K562 (cell line): ENCODE measurements around the gene MAP3K2. TPM values are rescaled to one million over a fixed set of nuclear protein-coding genes. Genes with fewer than 3 reads are reported as not detected.

Source experiments
- ARNT ChIP-seq, 2 experiments: fragments of 450-650 bp; IDR thresholded peaks; 2 replicates each; pipeline ENCODE4 v1.6.1; 2016; ENCODE audit warnings: mild to moderate bottlenecking in 1 of 2
- CBX1 ChIP-seq: sonication (generic); IDR thresholded peaks from 2 replicates; pipeline ENCODE4 v1.6.1; 2016; ENCODE audit warnings: antibody characterized with exemption, low read depth, mild to moderate bottlenecking
- CCNT2 ChIP-seq: IDR thresholded peaks from 2 replicates; pipeline ENCODE4 v1.6.1; 2011; ENCODE audit warnings: borderline replicate concordance, low read depth, mild to moderate bottlenecking, moderate library complexity, mixed read lengths, low read length; ENCODE audit not compliant: insufficient read length; ENCODE audit errors: extremely low read depth
- GABPB2 ChIP-seq: fragments of 250-450 bp; sonication (Bioruptor Pico); conservative IDR thresholded peaks from 2 replicates; pipeline ENCODE4 v1.5.1; 2021; ENCODE audit warnings: mild to moderate bottlenecking
- MEF2D ChIP-seq: conservative IDR thresholded peaks from 2 replicates; pipeline ENCODE4 v1.6.1; 2016; ENCODE audit warnings: low read depth, missing genetic modification characterization, missing compliant biosample characterization
- PHF21A ChIP-seq: fragments of 450-650 bp; IDR thresholded peaks from 2 replicates; pipeline ENCODE4 v1.6.1; 2017; ENCODE audit warnings: low read depth, borderline replicate concordance
- PML ChIP-seq: IDR thresholded peaks from 2 replicates; pipeline ENCODE4 v1.6.1; 2012; ENCODE audit warnings: low read length, inconsistent platforms
- SAP30 ChIP-seq: fragments of 200-600 bp; sonication (generic); IDR thresholded peaks from 2 replicates; pipeline ENCODE4 v1.6.1; 2012; ENCODE audit warnings: borderline replicate concordance, low read depth, mild to moderate bottlenecking, moderate library complexity, low read length, control low read depth, inconsistent platforms; ENCODE audit not compliant: insufficient read depth, poor library complexity, severe bottlenecking
- SOX6 ChIP-seq: fragments of 450-650 bp; IDR thresholded peaks from 2 replicates; pipeline ENCODE4 v1.6.1; 2014; ENCODE audit warnings: mild to moderate bottlenecking
- SRF ChIP-seq, 2 experiments: fragments of 250-450, 450-650 bp in 1 of 2; sonication (Bioruptor Pico) in 1 of 2; sonication (generic) in 1 of 2; formaldehyde crosslinking; IDR thresholded peaks; 2 replicates each; pipeline versions ENCODE4 v1.5.0 to v1.5.1; 2020 to 2022; ENCODE audit warnings: mild to moderate bottlenecking in 1 of 2, missing genetic modification reagents in 1 of 2
- THRA ChIP-seq: fragments of 450-650 bp; IDR thresholded peaks from 2 replicates; pipeline ENCODE4 v1.6.1; 2017; ENCODE audit warnings: mild to moderate bottlenecking, moderate library complexity
- XRCC3 ChIP-seq: fragments of 450-650 bp; IDR thresholded peaks from 2 replicates; pipeline ENCODE4 v1.6.1; 2017; ENCODE audit warnings: mild to moderate bottlenecking, moderate library complexity
- ZBED1 ChIP-seq: IDR thresholded peaks from 2 replicates; pipeline ENCODE4 v1.6.1; 2014
- ZBTB17 ChIP-seq: fragments of 450-650 bp; formaldehyde crosslinking; IDR thresholded peaks from 2 replicates; pipeline ENCODE4 v1.4.0; 2020; ENCODE audit warnings: mild to moderate bottlenecking
- ZKSCAN8 ChIP-seq: fragments of 200-800 bp; sonication (Bioruptor generic); IDR thresholded peaks from 2 replicates; pipeline ENCODE4 v1.6.1; 2016; ENCODE audit warnings: missing genetic modification characterization, missing compliant biosample characterization
- ZNF239 ChIP-seq: fragments of 250-450 bp; sonication (Bioruptor Pico); IDR thresholded peaks from 2 replicates; pipeline ENCODE4 v1.4.0; 2020; ENCODE audit warnings: mild to moderate bottlenecking
- ZNF408 ChIP-seq: fragments of 250-450 bp; sonication (Bioruptor Pico); IDR thresholded peaks from 2 replicates; pipeline ENCODE4 v1.4.0; 2020; ENCODE audit warnings: low read depth, mild to moderate bottlenecking, moderate library complexity
- ZNF551 ChIP-seq: fragments of 250-450 bp; sonication (Bioruptor Pico); IDR thresholded peaks from 2 replicates; pipeline ENCODE4 v1.5.0; 2021; ENCODE audit warnings: mild to moderate bottlenecking, moderate library complexity
- ZNF695 ChIP-seq: fragments of 450-650 bp; formaldehyde crosslinking; IDR thresholded peaks from 2 replicates; pipeline ENCODE4 v1.4.0; 2020; ENCODE audit warnings: mild to moderate bottlenecking, moderate library complexity
- polyA plus RNA-seq, 8 experiments: library from polyadenylated mRNA; depleted of rRNA in 4 of 8; stranded (reverse) in 5 of 8; unstranded in 3 of 8; fragments of >200 nt; fragmentation: Nextera tagmentation in 2 of 8; fragmentation: Illumina TruSeq in 1 of 8; extraction: Ambion mirVana in 2 of 8; extraction: Trizol in 1 of 8; gene quantifications; 2 replicates each; pipeline versions ENCODE4 v1.2.1 to v1.2.3, GENCODE V29; 2011 to 2014; ENCODE audit warnings: inconsistent platforms in 1 of 8, missing spikeins in 1 of 8
- total RNA-seq, 7 experiments: library from RNA; depleted of rRNA in 6 of 7; stranded (reverse); fragments of >200 nt in 6 of 7; fragmentation: Illumina TruSeq in 2 of 7; extraction: Trizol in 2 of 7; gene quantifications; 2 replicates each; pipeline versions ENCODE4 v1.2.1 to v1.2.3, GENCODE V29; 2011 to 2021; ENCODE audit warnings: low replicate concordance in 1 of 7
- TF ChIP-seq, protein P1 (sequence below), 2 experiments: IDR thresholded peaks in 1 of 2; conservative IDR thresholded peaks in 1 of 2; 2 replicates each; pipeline ENCODE4 v1.6.1; 2016; ENCODE audit warnings: low read depth in 2 of 2, mild to moderate bottlenecking in 1 of 2, missing compliant biosample characterization in 1 of 2, missing genetic modification characterization in 1 of 2, moderate library complexity in 1 of 2
- TF ChIP-seq, protein P2 (sequence below): IDR thresholded peaks from 2 replicates; pipeline ENCODE4 v1.6.1; 2012; ENCODE audit warnings: low read depth, low read length, improper control_type of control experiment, borderline replicate concordance
- TF ChIP-seq, protein P3 (sequence below): fragments of 250-450 bp; sonication (Bioruptor Pico); IDR thresholded peaks from 2 replicates; pipeline ENCODE4 v1.6.1; 2021; ENCODE audit warnings: mild to moderate bottlenecking

The MAP3K2 gene
- total and polyA plus RNA-seq, 9 of the 15 experiments (the other 6 are each of a cell fraction or from before 2014, with no cell fraction given), result 1.2 to 14.2 (median 5.7) TPM

DNA sequence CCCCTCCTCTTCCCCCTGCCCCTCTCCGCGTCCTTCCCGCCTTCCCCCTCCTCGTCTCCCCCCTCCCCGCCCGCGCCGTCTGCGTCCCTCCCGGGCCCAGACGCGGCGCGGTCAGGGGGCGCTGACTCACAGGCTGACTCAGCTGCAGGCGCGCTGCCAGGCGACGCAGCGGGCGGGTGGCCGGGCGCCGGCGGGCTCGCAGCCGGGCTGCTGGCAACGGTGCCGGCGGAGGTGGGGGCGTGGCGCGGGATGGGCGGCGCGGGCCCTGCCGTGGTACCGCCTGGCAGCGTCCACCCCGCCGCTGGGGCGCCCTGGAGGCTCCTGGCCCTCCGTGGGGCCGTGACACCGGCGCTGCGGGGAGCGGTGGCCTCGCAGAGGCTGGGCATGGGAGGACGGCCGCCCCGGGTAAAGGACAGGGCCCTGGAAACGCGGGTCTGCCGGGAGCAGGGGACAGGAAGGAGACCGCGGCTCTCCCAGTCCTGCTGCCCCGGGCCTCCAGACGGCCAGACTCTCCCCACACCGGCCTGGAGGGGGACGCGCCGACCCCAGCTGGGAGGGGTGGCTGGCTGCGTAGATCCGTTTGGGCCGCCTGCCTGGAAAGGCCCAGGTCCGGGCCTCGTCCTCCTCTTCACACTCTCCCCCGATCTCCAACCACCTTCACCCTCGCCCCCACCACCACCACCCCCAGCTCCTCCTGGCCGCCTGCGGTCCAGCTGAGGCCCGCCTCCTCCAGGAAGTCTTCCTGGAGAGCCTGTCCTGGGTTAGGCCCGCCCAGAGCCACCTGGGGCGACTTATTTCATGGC lies 20.4 kb upstream of the MAP3K2 start (continued):
- TF ChIP-seq THRA, result no peak
- no peak for TF ChIP-seq SRF (CRISPR knock-in tag; IDR thresholded peaks at IDR 0.05)
- no peak for TF ChIP-seq PML
- TF ChIP-seq ZKSCAN8, result no peak
- TF ChIP-seq ARNT (IDR thresholded peaks at IDR 0.05), result 0 out of 4 replicates have a peak, but pooled peaks of 1 of the 2 experiments have one; percentile 21
- TF ChIP-seq ZBED1, result no peak
- TF ChIP-seq, protein P1, sequence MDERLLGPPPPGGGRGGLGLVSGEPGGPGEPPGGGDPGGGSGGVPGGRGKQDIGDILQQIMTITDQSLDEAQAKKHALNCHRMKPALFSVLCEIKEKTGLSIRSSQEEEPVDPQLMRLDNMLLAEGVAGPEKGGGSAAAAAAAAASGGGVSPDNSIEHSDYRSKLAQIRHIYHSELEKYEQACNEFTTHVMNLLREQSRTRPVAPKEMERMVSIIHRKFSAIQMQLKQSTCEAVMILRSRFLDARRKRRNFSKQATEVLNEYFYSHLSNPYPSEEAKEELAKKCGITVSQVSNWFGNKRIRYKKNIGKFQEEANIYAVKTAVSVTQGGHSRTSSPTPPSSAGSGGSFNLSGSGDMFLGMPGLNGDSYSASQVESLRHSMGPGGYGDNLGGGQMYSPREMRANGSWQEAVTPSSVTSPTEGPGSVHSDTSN (CRISPR knock-in tag; IDR thresholded peaks at IDR 0.05; ENCODE audit: low read depth), result no peak
- TF ChIP-seq, protein P1 (tag; conservative IDR thresholded peaks at IDR 0.05; ENCODE audit: low read depth), result no peak
- TF ChIP-seq ZNF695, result no peak
- no peak for TF ChIP-seq ZNF239
- TF ChIP-seq ZNF408 (CRISPR knock-in tag), result no peak
- TF ChIP-seq SOX6, result peak; percentile 26; the same call in 1 of the 2 replicates
- TF ChIP-seq, protein P2, sequence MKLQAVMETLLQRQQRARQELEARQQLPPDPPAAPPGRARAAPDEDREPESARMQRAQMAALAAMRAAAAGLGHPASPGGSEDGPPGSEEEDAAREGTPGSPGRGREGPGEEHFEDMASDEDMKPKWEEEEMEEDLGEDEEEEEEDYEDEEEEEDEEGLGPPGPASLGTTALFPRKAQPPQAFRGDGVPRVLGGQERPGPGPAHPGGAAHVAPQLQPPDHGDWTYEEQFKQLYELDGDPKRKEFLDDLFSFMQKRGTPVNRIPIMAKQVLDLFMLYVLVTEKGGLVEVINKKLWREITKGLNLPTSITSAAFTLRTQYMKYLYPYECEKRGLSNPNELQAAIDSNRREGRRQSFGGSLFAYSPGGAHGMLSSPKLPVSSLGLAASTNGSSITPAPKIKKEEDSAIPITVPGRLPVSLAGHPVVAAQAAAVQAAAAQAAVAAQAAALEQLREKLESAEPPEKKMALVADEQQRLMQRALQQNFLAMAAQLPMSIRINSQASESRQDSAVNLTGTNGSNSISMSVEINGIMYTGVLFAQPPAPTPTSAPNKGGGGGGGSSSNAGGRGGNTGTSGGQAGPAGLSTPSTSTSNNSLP, result no peak
- TF ChIP-seq MEF2D, result no peak
- TF ChIP-seq, protein P3, sequence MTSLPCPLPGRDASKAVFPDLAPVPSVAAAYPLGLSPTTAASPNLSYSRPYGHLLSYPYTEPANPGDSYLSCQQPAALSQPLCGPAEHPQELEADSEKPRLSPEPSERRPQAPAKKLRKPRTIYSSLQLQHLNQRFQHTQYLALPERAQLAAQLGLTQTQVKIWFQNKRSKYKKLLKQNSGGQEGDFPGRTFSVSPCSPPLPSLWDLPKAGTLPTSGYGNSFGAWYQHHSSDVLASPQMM, result no peak
- TF ChIP-seq ZBTB17 (CRISPR knock-in tag), result no peak
- no peak for TF ChIP-seq XRCC3
- no peak for TF ChIP-seq PHF21A
- no peak for TF ChIP-seq ZNF551 (CRISPR knock-in tag)
- TF ChIP-seq GABPB2 (CRISPR knock-in tag), result no peak
- peak; percentile 99 for TF ChIP-seq CCNT2
- no peak for TF ChIP-seq SAP30
- TF ChIP-seq CBX1, result 0 out of 2 replicates have a peak, but pooled peaks have one; percentile 34
